ENCODE data around the gene IFI27L1. TPM values are rescaled to one million over a fixed set of nuclear protein-coding genes. Genes with fewer than 3 reads are reported as not detected.

IFI27L1 gene
- total and polyA plus RNA-seq, 2 donors (not counting 1 experiment from before 2014, with no cell fraction given) = 6.5 to 6.7 TPM

- Histone ChIP-seq H4K20me1 (ENCODE audit: control insufficient read depth, insufficient read depth, low read length, poor library complexity, severe bottlenecking) (no peaks in the 10 kb centered on the region), H3K36me3 (replicated peaks in 1 of 2; ENCODE audit: control extremely low read depth in 1 of 2, control insufficient read depth in 1 of 2, extremely low read depth in 1 of 2, insufficient read depth in 2 of 2, low read length in 1 of 2) (no peaks in the 10 kb centered on the region), H3K4me1 (ENCODE audit: control insufficient read depth in 2 of 2, insufficient read depth in 2 of 2, low read length in 2 of 2) (no peaks in the 10 kb centered on the region), H3K27ac (ENCODE audit: low read length in 2 of 2) (no peak overlapping the region), H3K79me2 (ENCODE audit: control insufficient read depth, insufficient read depth, low read length) (no peaks in the 10 kb centered on the region), H3K4me3 (ENCODE audit: control extremely low read depth in 1 of 5, extremely low read depth in 1 of 5, insufficient read depth in 1 of 5, low read depth in 2 of 5, low read length in 4 of 5) (no peak overlapping the region), H2AFZ (ENCODE audit: insufficient read depth, low read depth, low read length, poor library complexity, severe bottlenecking) (no peak overlapping the region), H3K4me2 (replicated peaks; ENCODE audit: low read depth, low read length, poor library complexity, severe bottlenecking) (no peak overlapping the region), H3K9me3 (ENCODE audit: control extremely low read depth in 1 of 3, control insufficient read depth in 2 of 3, insufficient read depth in 1 of 3, low read length in 2 of 3) (no peaks in the 10 kb centered on the region), H3K9ac (ENCODE audit: low read length) (no peak overlapping the region), H3K27me3 (replicated peaks in 1 of 4; ENCODE audit: control extremely low read depth in 1 of 4, control insufficient read depth in 3 of 4, insufficient read depth in 4 of 4, low read length in 3 of 4) (no peaks in the 10 kb centered on the region)
- H3K27me3 Mint-ChIP-seq = no peaks in the 10 kb centered on the region
- no peak for ATAC-seq (ENCODE audit: low read depth)
- no peak overlapping the region for H3K27ac Mint-ChIP-seq
- DNase-seq = no peak
- no peak for TF ChIP-seq EZH2 (IDR thresholded peaks at IDR 0.05; ENCODE audit: borderline replicate concordance, insufficient read depth, low read depth, low read length, poor library complexity, severe bottlenecking)
- TF ChIP-seq CTCF (IDR thresholded peaks at IDR 0.05) = no peak
- ChIA-PET CTCF (interaction anchor here (0.5 to 9.5 kb wide), 5 partner anchors 11 to 872 kb away, joined by 3 to 195 read pairs (median 37); no protein-coding TSS in a partner anchor), POLR2A (interaction anchor here (0.6 kb wide), 1 partner anchor 91 kb away, joined by 6 read pairs; the partner anchor contains the start of gene IFI27L2)
- H3K4me3 Mint-ChIP-seq = no peak overlapping the region
- 92% methylated on average over 4 of the region's 7 CpGs for WGBS (ENCODE audit: insufficient coverage)
- no peaks in the 10 kb centered on the region for H3K9me3 Mint-ChIP-seq (ENCODE audit: insufficient read depth)
- H3K4me1 Mint-ChIP-seq = peaks cover 2% of the 10 kb centered on the region
- intact Hi-C loops (cut with micrococcal nuclease) = no loop called here
These were observed 42.6 kb upstream of the IFI27L1 start for GRCh38 chr14:94038510-94038909.

- H3K4me1 ChIP-seq (ENCODE audit: control insufficient read depth in 2 of 2, insufficient read depth in 2 of 2, low read length in 2 of 2) = no peaks in the 10 kb centered on the region
- no peak overlapping the region for H3K27ac Mint-ChIP-seq
- H3K27ac ChIP-seq (ENCODE audit: low read length in 2 of 2) = no peak overlapping the region
- H3K27me3 Mint-ChIP-seq = no peaks in the 10 kb centered on the region
- H3K36me3 ChIP-seq (replicated peaks in 1 of 2; ENCODE audit: control extremely low read depth in 1 of 2, control insufficient read depth in 1 of 2, extremely low read depth in 1 of 2, insufficient read depth in 2 of 2, low read length in 1 of 2) = no peaks in the 10 kb centered on the region
- no peak for ATAC-seq (ENCODE audit: low read depth)
- H4K20me1 ChIP-seq (ENCODE audit: control insufficient read depth, insufficient read depth, low read length, poor library complexity, severe bottlenecking) = no peaks in the 10 kb centered on the region
- ChIA-PET POLR2A (interaction anchor here (0.6 kb wide), 1 partner anchor 91 kb away, joined by 6 read pairs; the partner anchor contains the start of gene IFI27L2), CTCF (interaction anchor here (5.1 to 9.5 kb wide), 3 partner anchors 13 to 142 kb away, joined by 37 to 195 read pairs (median 154); no protein-coding TSS in a partner anchor)
- no peak overlapping the region for H3K4me3 Mint-ChIP-seq
- no peak overlapping the region for H2AFZ ChIP-seq (ENCODE audit: insufficient read depth, low read depth, low read length, poor library complexity, severe bottlenecking)
- peaks cover 2% of the 10 kb centered on the region for H3K4me1 Mint-ChIP-seq
- H3K4me3 ChIP-seq (ENCODE audit: control extremely low read depth in 1 of 5, extremely low read depth in 1 of 5, insufficient read depth in 1 of 5, low read depth in 2 of 5, low read length in 4 of 5) = no peak overlapping the region
- no peaks in the 10 kb centered on the region for H3K27me3 ChIP-seq (replicated peaks in 1 of 4; ENCODE audit: control extremely low read depth in 1 of 4, control insufficient read depth in 3 of 4, insufficient read depth in 4 of 4, low read length in 3 of 4)
- TF ChIP-seq CTCF (IDR thresholded peaks at IDR 0.05) (no peak), EZH2 (IDR thresholded peaks at IDR 0.05; ENCODE audit: borderline replicate concordance, insufficient read depth, low read depth, low read length, poor library complexity, severe bottlenecking) (no peak)
- WGBS (ENCODE audit: insufficient coverage) = 95% methylated on average over 7 of the region's 11 CpGs
- no peaks in the 10 kb centered on the region for H3K79me2 ChIP-seq (ENCODE audit: control insufficient read depth, insufficient read depth, low read length)
- H3K9me3 Mint-ChIP-seq (ENCODE audit: insufficient read depth) = no peaks in the 10 kb centered on the region
- no peak overlapping the region for H3K4me2 ChIP-seq (replicated peaks; ENCODE audit: low read depth, low read length, poor library complexity, severe bottlenecking)
- no peak overlapping the region for H3K9ac ChIP-seq (ENCODE audit: low read length)
- no peak for DNase-seq
- H3K9me3 ChIP-seq (ENCODE audit: control extremely low read depth in 1 of 3, control insufficient read depth in 2 of 3, insufficient read depth in 1 of 3, low read length in 2 of 3) = no peaks in the 10 kb centered on the region
- intact Hi-C loops (cut with micrococcal nuclease) = no loop called here
These were observed 42.0 kb upstream of the IFI27L1 start for GRCh38 chr14:94038921-94039629.

Measured in B cell (primary cell).